ENCODE data around the gene AGAP1.

The AGAP1 gene

GRCh38 chr2:235989591-235989990 lies 495.7 kb downstream of the AGAP1 start:
- peaks cover 1% of the 10 kb centered on the region for H3K9me3 ChIP-seq (ENCODE audit: control insufficient read depth, low read length)
- 92 to 95% methylated on average over 10 of the region's 10 CpGs for WGBS, 2 experiments

DNA sequence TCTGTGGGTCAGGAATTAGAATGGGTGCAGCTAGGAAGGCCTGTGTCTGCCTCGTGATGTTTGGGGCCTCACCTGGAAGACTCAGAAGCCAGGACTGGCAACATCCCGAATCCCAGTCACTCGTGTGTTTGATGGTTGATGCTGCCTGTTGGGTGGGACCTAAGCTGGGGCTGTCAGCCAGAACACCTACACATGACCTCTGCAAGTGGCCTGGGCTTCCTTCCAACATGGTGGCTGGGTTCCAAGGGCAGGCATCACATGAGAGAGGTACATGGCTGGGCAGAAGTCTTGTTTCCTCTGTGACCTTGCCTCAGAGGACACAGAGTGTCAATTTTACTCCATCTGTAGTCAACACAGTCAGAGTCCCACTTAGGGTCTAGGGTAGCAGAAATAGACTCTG lies 496.5 kb downstream of the AGAP1 start:
- Histone ChIP-seq H3K4me3 (ENCODE audit: insufficient read depth, low read depth, low read length) (no peak overlapping the region), H3K27me3 (ENCODE audit: control insufficient read depth, insufficient read depth, low read length, poor library complexity, severe bottlenecking) (no peaks in the 10 kb centered on the region), H3K27ac (ENCODE audit: insufficient read depth, low read depth, low read length, poor library complexity, severe bottlenecking) (no peak overlapping the region), H3K36me3 (ENCODE audit: control insufficient read depth, insufficient read depth, low read length) (no peaks in the 10 kb centered on the region), H3K4me1 (ENCODE audit: control insufficient read depth, insufficient read depth, low read length) (peaks cover 4% of the 10 kb centered on the region), H3K9me3 (ENCODE audit: control insufficient read depth, low read length) (no peaks in the 10 kb centered on the region)
- WGBS, 2 experiments: 95 to 97% methylated on average over 3 of the region's 3 CpGs

More at GRCh38 chr2:235989591-235989990, 495.7 kb downstream of the AGAP1 start:
- no peak overlapping the region for H3K27ac ChIP-seq (ENCODE audit: insufficient read depth, low read depth, low read length, poor library complexity, severe bottlenecking)
- H3K4me1 ChIP-seq (ENCODE audit: control insufficient read depth, insufficient read depth, low read length): peaks cover 4% of the 10 kb centered on the region
- no peaks in the 10 kb centered on the region for H3K27me3 ChIP-seq (ENCODE audit: control insufficient read depth, insufficient read depth, low read length, poor library complexity, severe bottlenecking)
- H3K36me3 ChIP-seq (ENCODE audit: control insufficient read depth, insufficient read depth, low read length): no peaks in the 10 kb centered on the region
- H3K4me3 ChIP-seq (ENCODE audit: insufficient read depth, low read depth, low read length): no peak overlapping the region

DNA sequence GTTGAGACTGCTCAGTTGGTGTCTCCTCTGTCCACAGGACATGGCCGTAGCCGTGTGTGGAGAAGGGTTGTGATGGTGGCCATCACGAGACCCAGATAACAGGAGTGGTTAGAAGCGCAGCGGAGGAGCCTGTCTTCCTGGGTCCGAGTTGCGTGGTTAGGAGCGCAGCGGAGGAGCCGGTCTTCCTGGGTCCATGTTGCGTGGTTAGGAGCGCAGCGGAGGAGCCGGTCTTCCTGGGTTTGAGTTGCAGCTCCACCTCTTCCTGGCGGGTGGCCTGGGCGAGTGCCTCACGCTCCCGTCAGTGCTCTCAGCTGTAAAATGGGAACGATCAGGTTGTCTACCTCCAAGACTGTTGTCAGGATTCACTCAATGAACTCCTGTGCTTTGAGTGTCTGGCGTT lies 498.2 kb downstream of the AGAP1 start:
- Histone ChIP-seq H3K9me3 (ENCODE audit: control insufficient read depth, low read length) (no peaks in the 10 kb centered on the region), H3K4me1 (ENCODE audit: control insufficient read depth, insufficient read depth, low read length) (peaks cover 4% of the 10 kb centered on the region), H3K4me3 (ENCODE audit: insufficient read depth, low read depth, low read length) (no peak overlapping the region), H3K27ac (ENCODE audit: insufficient read depth, low read depth, low read length, poor library complexity, severe bottlenecking) (no peak overlapping the region), H3K27me3 (ENCODE audit: control insufficient read depth, insufficient read depth, low read length, poor library complexity, severe bottlenecking) (no peaks in the 10 kb centered on the region), H3K36me3 (ENCODE audit: control insufficient read depth, insufficient read depth, low read length) (no peaks in the 10 kb centered on the region)
- WGBS, 2 experiments: 92 to 93% methylated on average over 20 of the region's 20 CpGs

DNA sequence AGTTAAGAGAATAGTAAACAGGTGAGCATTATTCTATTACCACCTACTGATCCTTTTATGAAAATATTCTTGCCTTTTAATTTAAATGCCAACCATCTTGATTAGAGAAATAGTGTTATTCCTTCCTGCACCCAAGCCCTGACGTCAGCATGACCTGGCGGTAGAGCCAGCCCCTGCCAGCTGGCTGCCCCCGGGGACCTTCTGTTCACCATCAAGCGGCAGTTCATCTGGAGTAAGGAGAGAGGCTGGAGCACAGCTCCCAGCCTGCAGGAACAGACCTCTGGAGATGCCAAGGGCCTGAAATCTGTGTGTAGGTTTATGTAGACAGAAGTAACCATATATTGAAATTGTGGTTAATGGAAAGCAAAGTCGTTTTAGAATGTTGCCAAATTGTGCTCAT lies 502.6 kb downstream of the AGAP1 start:
- no peak overlapping the region for H3K4me3 ChIP-seq (ENCODE audit: insufficient read depth, low read depth, low read length)
- no peak overlapping the region for H3K27ac ChIP-seq (ENCODE audit: insufficient read depth, low read depth, low read length, poor library complexity, severe bottlenecking)
- 91 to 95% methylated on average over 5 of the region's 5 CpGs for WGBS, 2 experiments
- H3K9me3 ChIP-seq (ENCODE audit: control insufficient read depth, low read length): no peaks in the 10 kb centered on the region
- no peaks in the 10 kb centered on the region for H3K4me1 ChIP-seq (ENCODE audit: control insufficient read depth, insufficient read depth, low read length)
- H3K27me3 ChIP-seq (ENCODE audit: control insufficient read depth, insufficient read depth, low read length, poor library complexity, severe bottlenecking): no peaks in the 10 kb centered on the region
- H3K36me3 ChIP-seq (ENCODE audit: control insufficient read depth, insufficient read depth, low read length): no peaks in the 10 kb centered on the region

DNA sequence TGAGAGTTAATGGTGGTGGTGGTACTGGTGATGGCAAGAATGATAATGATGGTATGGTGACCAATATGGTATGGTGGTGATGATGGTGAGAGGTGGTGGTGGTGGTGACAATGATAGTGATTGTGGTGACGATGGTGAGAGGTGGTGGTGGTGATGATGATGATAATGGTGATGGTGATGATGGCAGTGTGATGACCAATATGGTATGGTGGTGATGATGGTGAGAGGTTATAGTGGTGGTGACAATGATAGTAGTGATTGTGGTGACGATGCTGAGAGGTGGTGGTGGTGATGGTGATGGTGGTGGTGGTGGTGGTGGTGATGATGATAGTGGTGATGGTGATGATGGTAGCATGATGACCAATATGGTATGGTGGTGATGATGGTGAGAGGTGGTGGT lies 505.2 kb downstream of the AGAP1 start:
- Histone ChIP-seq H3K4me1 (ENCODE audit: control insufficient read depth, insufficient read depth, low read length) (no peaks in the 10 kb centered on the region), H3K9me3 (ENCODE audit: control insufficient read depth, low read length) (no peaks in the 10 kb centered on the region), H3K27me3 (ENCODE audit: control insufficient read depth, insufficient read depth, low read length, poor library complexity, severe bottlenecking) (no peaks in the 10 kb centered on the region), H3K36me3 (ENCODE audit: control insufficient read depth, insufficient read depth, low read length) (no peaks in the 10 kb centered on the region), H3K4me3 (ENCODE audit: insufficient read depth, low read depth, low read length) (no peak overlapping the region), H3K27ac (ENCODE audit: insufficient read depth, low read depth, low read length, poor library complexity, severe bottlenecking) (no peak overlapping the region)
- 95 to 97% methylated on average over 2 of the region's 2 CpGs for WGBS, 2 experiments

DNA sequence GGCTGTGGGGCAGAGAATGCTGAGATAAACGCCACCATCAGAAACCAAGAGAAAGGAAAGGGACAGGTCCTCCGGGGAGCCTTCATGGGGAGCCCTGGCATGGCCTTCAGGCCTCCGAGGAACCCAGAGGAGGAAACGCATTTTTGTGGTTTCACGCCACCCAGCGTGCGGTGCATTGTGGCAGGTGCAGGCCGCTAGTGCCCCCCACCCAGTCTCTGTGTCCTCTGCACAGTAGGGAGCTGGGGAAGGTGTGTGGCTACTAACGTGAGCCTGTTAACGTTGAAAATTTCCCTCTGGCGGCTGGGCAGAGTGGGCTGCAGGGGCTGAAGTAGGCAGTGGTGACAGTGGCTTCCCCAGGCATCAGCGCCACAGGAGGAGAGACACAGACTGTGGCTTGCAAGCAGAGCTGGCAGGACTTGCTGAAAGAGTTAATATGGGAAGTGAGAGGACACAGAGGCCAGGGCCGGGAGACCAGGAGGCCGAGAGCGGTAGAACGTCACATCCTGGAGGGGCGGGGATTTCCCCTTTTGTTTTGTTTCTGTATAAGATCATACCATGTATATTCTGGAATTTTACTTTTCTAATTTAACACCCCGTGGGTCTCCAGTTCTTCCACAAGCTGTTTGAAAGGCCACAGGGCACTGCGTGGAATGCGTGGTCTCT lies 507.5 kb downstream of the AGAP1 start:
- WGBS, 2 experiments: 94% methylated on average over 20 of the region's 20 CpGs

DNA sequence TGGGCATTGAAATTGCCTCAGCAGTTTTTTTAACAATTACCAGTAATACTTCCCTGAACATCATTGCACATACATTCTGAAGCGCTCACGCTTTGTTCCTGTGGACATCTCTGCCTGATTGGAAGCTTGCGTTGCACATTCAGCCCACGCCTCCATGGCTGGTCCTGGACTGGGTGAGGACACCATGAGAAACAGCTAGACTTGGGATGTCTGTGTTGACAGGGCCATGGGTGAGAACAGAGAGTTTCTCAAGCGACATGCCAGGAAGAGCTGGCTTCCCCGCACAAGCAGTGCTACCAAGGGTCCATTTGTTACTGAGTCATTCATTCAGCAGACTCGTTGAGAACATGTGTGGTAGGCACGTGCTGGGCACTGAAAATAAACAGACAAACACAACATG lies 508.0 kb downstream of the AGAP1 start:
- no peaks in the 10 kb centered on the region for H3K4me1 ChIP-seq (ENCODE audit: control insufficient read depth, insufficient read depth, low read length)
- no peaks in the 10 kb centered on the region for H3K27me3 ChIP-seq (ENCODE audit: control insufficient read depth, insufficient read depth, low read length, poor library complexity, severe bottlenecking)
- 94 to 95% methylated on average over 8 of the region's 8 CpGs for WGBS, 2 experiments
- no peak overlapping the region for H3K4me3 ChIP-seq (ENCODE audit: insufficient read depth, low read depth, low read length)
- no peaks in the 10 kb centered on the region for H3K9me3 ChIP-seq (ENCODE audit: control insufficient read depth, low read length)
- no peaks in the 10 kb centered on the region for H3K36me3 ChIP-seq (ENCODE audit: control insufficient read depth, insufficient read depth, low read length)
- no peak overlapping the region for H3K27ac ChIP-seq (ENCODE audit: insufficient read depth, low read depth, low read length, poor library complexity, severe bottlenecking)

More for the DNA sequence above, 507.5 kb downstream of the AGAP1 start:
- Histone ChIP-seq H3K27me3 (ENCODE audit: control insufficient read depth, insufficient read depth, low read length, poor library complexity, severe bottlenecking) (no peaks in the 10 kb centered on the region), H3K27ac (ENCODE audit: insufficient read depth, low read depth, low read length, poor library complexity, severe bottlenecking) (no peak overlapping the region), H3K4me1 (ENCODE audit: control insufficient read depth, insufficient read depth, low read length) (no peaks in the 10 kb centered on the region), H3K4me3 (ENCODE audit: insufficient read depth, low read depth, low read length) (no peak overlapping the region), H3K9me3 (ENCODE audit: control insufficient read depth, low read length) (no peaks in the 10 kb centered on the region), H3K36me3 (ENCODE audit: control insufficient read depth, insufficient read depth, low read length) (no peaks in the 10 kb centered on the region)

DNA sequence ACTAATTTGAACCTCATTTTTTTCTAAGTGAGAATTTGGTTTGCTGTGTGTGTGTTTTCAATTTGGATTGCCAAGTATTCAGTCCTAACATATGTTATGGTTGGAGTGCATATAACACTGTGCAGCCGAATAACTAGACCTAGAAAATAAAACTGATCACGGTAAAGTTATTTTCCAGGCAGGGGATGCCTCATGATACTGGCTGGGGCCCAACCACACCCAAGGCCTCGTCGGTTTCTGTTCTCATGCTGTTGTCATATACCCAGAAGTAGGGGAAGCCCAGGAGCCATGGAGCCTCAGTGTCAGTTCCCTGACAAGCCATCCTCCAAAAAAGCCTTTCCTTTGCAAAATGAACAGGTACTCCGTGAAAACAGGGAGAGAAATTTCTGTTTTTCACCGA lies 514.2 kb downstream of the AGAP1 start:
- Histone ChIP-seq H3K27ac (ENCODE audit: insufficient read depth, low read depth, low read length, poor library complexity, severe bottlenecking) (no peak overlapping the region), H3K9me3 (ENCODE audit: control insufficient read depth, low read length) (no peaks in the 10 kb centered on the region), H3K4me3 (ENCODE audit: insufficient read depth, low read depth, low read length) (no peak overlapping the region), H3K27me3 (ENCODE audit: control insufficient read depth, insufficient read depth, low read length, poor library complexity, severe bottlenecking) (no peaks in the 10 kb centered on the region), H3K36me3 (ENCODE audit: control insufficient read depth, insufficient read depth, low read length) (no peaks in the 10 kb centered on the region), H3K4me1 (ENCODE audit: control insufficient read depth, insufficient read depth, low read length) (no peaks in the 10 kb centered on the region)
- 94 to 96% methylated on average over 6 of the region's 6 CpGs for WGBS, 2 experiments

GRCh38 chr2:236008857-236009256 lies 515.0 kb downstream of the AGAP1 start:
- Histone ChIP-seq H3K27ac (ENCODE audit: insufficient read depth, low read depth, low read length, poor library complexity, severe bottlenecking) (no peak overlapping the region), H3K4me1 (ENCODE audit: control insufficient read depth, insufficient read depth, low read length) (peaks cover 3% of the 10 kb centered on the region), H3K4me3 (ENCODE audit: insufficient read depth, low read depth, low read length) (no peak overlapping the region), H3K36me3 (ENCODE audit: control insufficient read depth, insufficient read depth, low read length) (no peaks in the 10 kb centered on the region), H3K9me3 (ENCODE audit: control insufficient read depth, low read length) (no peaks in the 10 kb centered on the region), H3K27me3 (ENCODE audit: control insufficient read depth, insufficient read depth, low read length, poor library complexity, severe bottlenecking) (no peaks in the 10 kb centered on the region)
- 92 to 93% methylated on average over 9 of the region's 9 CpGs for WGBS, 2 experiments

DNA sequence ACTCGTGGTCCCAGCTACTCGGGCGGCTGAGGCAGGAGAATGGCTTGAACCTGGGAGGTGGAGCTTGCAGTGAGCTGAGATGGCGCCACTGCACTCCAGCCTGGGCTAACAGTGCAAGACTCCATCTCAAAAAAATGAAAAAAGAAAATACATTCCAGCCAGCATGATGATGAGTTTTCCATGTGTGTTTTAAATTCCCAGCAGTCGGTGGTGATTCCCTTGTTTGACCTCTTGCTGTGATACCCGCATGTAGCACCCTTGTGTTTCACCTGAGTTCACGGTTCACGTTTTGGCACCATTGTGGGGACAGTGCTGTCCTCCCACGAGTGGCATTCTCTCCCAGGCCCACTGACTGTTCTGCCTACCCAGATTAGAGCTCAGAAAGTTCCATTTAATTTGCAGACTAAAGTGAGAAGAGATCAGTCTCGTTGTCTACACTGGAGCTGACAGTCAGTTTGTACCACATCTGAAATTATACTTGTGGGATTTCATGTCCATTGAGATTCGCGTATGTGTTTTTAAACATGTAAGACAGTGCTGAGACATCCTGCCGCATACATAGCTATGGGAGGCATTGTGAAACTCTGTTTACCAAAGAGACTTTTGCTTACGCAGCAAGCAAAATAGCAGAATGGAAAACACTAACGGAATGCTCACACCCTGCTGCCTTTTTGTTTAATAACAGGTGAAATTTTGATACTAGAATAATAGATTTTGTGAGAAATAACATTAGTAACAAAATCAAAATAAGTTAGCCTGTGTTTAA lies 517.3 kb downstream of the AGAP1 start:
- peaks cover 17% of the 10 kb centered on the region for H3K4me1 ChIP-seq (ENCODE audit: control insufficient read depth, insufficient read depth, low read length)
- H3K27ac ChIP-seq (ENCODE audit: insufficient read depth, low read depth, low read length, poor library complexity, severe bottlenecking): no peak overlapping the region
- no peak overlapping the region for H3K4me3 ChIP-seq (ENCODE audit: insufficient read depth, low read depth, low read length)
- no peaks in the 10 kb centered on the region for H3K9me3 ChIP-seq (ENCODE audit: control insufficient read depth, low read length)
- H3K36me3 ChIP-seq (ENCODE audit: control insufficient read depth, insufficient read depth, low read length): no peaks in the 10 kb centered on the region
- H3K27me3 ChIP-seq (ENCODE audit: control insufficient read depth, insufficient read depth, low read length, poor library complexity, severe bottlenecking): peaks cover 4% of the 10 kb centered on the region
- WGBS, 2 experiments: 85 to 86% methylated on average over 14 to 15 of the region's 15 CpGs
